Astrocyte of the spinal cord (primary cell): ENCODE measurements around the gene NRDE2.

ENCODE experiments used
- DNase-seq: peaks from one replicate; pipeline ENCODE4 v3.0.0; 2011; ENCODE audit warnings: low read depth, low spot score
- H3K4me3 ChIP-seq: 2 replicates; pipeline ENCODE4 v1.5.1; 2011; ENCODE audit warnings: low read depth, mild to moderate bottlenecking, low read length, moderate library complexity
- CTCF ChIP-seq: IDR thresholded peaks from 2 replicates; pipeline ENCODE4 v1.5.1; 2012; ENCODE audit warnings: low read depth, mild to moderate bottlenecking, low read length, inconsistent platforms
- in situ Hi-C: cut with HindIII; loops from 2 replicates; pipeline ENCODE4 v1.10.0; 2017; ENCODE audit warnings: low sequenced_read_pairs

Gene NRDE2

GRCh38 chr14:90293766-90294730 is 37.7 kb downstream of the NRDE2 start:
- in situ Hi-C loops, result no loop called here
- H3K4me3 ChIP-seq, result no peak overlapping the region
- DNase-seq, result no peak
- no peak for TF ChIP-seq CTCF

- DNase-seq, result no peak
- no peak overlapping the region for H3K4me3 ChIP-seq
- TF ChIP-seq CTCF, result no peak
- in situ Hi-C loops, result no loop called here
Observed at GRCh38 chr14:90291699-90292098, 40.0 kb downstream of the NRDE2 start.

GRCh38 chr14:90290337-90291011 is 41.3 kb downstream of the NRDE2 start:
- TF ChIP-seq CTCF, result no peak

GRCh38 chr14:90288651-90289355 is 42.9 kb downstream of the NRDE2 start:
- H3K4me3 ChIP-seq, result no peak overlapping the region
- no peak for DNase-seq
- TF ChIP-seq CTCF, result no peak
- in situ Hi-C loops, result no loop called here

More at GRCh38 chr14:90290337-90291011, 41.3 kb downstream of the NRDE2 start:
- H3K4me3 ChIP-seq, result no peak overlapping the region
- in situ Hi-C loops, result no loop called here
- DNase-seq, result no peak

- in situ Hi-C loops, result no loop called here
- TF ChIP-seq CTCF, result no peak
- no peak for DNase-seq
- H3K4me3 ChIP-seq, result no peak overlapping the region
Observed at GRCh38 chr14:90287791-90288190, 44.0 kb downstream of the NRDE2 start.

- in situ Hi-C loops, result no loop called here
- peak; percentile 25 for DNase-seq
- H3K4me3 ChIP-seq, result no peak overlapping the region
- no peak for TF ChIP-seq CTCF
Observed at GRCh38 chr14:90281756-90282155, 50.0 kb downstream of the NRDE2 start.
